ENCODE data around the gene CTDSPL. TPM values are rescaled to one million over a fixed set of nuclear protein-coding genes. Genes with fewer than 3 reads are reported as not detected.

The CTDSPL gene
- polyA plus RNA-seq, 4 donors: 11.6 to 26.4 (median 14.5) TPM

DNA sequence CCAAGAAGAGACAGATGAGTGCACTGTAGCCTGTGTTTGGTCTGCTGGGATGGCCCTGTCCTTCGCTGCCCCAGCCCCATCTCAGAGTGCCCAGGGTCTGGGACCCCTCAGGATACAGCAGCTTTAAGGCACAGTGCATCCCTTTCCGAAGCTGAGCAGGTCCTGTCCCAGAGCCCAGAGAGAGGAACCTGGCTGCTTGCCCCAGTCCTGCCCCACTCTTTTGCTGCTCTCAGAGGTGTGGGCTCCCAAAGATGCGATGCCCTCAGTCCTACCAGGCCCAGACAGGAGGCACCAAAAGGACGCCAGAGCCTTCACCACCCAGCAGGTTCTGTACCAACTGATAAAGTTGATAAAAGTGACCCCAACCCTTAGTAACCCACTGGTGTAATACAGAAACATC is 159.5 kb downstream of the CTDSPL start:
- Histone ChIP-seq H3K4me1 (ENCODE audit: control insufficient read depth in 3 of 3, insufficient read depth in 2 of 3, low read depth in 1 of 3, low read length in 2 of 3) (peaks cover 0 to 21% (median 0%) of the 10 kb centered on the region in 3 donors), H3K4me3 (ENCODE audit: low read depth in 1 of 3, low read length in 3 of 3) (no peak overlapping the region), H3K9me3 (ENCODE audit: control insufficient read depth in 2 of 2, insufficient read depth in 1 of 2, low read depth in 1 of 2, low read length in 1 of 2) (peaks cover 0 to 2% of the 10 kb centered on the region in 2 donors), H3K27ac (ENCODE audit: low read depth in 1 of 3, low read length in 2 of 3) (no peak overlapping the region), H3K36me3 (ENCODE audit: control insufficient read depth in 3 of 3, insufficient read depth in 2 of 3, low read depth in 1 of 3, low read length in 3 of 3) (peaks cover 0 to 44% (median 4%) of the 10 kb centered on the region in 3 donors), H3K27me3 (ENCODE audit: control insufficient read depth in 3 of 3, insufficient read depth in 3 of 3, low read length in 3 of 3) (no peaks in the 10 kb centered on the region)
- 83 to 97% (median 87%) methylated on average over 4 of the region's 4 CpGs for WGBS, 3 donors
- FAIRE-seq (no peak), DNase-seq (no peak)

GRCh38 chr3:38022301-38022700 is 160.6 kb downstream of the CTDSPL start:
- Histone ChIP-seq H3K4me1 (ENCODE audit: control insufficient read depth in 3 of 3, insufficient read depth in 2 of 3, low read depth in 1 of 3, low read length in 2 of 3) (peaks cover 0 to 16% (median 0%) of the 10 kb centered on the region in 3 donors), H3K9me3 (ENCODE audit: control insufficient read depth in 2 of 2, insufficient read depth in 1 of 2, low read depth in 1 of 2, low read length in 1 of 2) (no peaks in the 10 kb centered on the region), H3K36me3 (ENCODE audit: control insufficient read depth in 3 of 3, insufficient read depth in 2 of 3, low read depth in 1 of 3, low read length in 3 of 3) (peaks cover 0 to 33% (median 4%) of the 10 kb centered on the region in 3 donors), H3K27ac (ENCODE audit: low read depth in 1 of 3, low read length in 2 of 3) (no peak overlapping the region), H3K27me3 (ENCODE audit: control insufficient read depth in 3 of 3, insufficient read depth in 3 of 3, low read length in 3 of 3) (no peaks in the 10 kb centered on the region), H3K4me3 (ENCODE audit: low read depth in 1 of 3, low read length in 3 of 3) (no peak overlapping the region)
- FAIRE-seq (no peak), DNase-seq (no peak)
- 55 to 74% (median 56%) methylated on average over 3 of the region's 3 CpGs for WGBS, 3 donors

DNA sequence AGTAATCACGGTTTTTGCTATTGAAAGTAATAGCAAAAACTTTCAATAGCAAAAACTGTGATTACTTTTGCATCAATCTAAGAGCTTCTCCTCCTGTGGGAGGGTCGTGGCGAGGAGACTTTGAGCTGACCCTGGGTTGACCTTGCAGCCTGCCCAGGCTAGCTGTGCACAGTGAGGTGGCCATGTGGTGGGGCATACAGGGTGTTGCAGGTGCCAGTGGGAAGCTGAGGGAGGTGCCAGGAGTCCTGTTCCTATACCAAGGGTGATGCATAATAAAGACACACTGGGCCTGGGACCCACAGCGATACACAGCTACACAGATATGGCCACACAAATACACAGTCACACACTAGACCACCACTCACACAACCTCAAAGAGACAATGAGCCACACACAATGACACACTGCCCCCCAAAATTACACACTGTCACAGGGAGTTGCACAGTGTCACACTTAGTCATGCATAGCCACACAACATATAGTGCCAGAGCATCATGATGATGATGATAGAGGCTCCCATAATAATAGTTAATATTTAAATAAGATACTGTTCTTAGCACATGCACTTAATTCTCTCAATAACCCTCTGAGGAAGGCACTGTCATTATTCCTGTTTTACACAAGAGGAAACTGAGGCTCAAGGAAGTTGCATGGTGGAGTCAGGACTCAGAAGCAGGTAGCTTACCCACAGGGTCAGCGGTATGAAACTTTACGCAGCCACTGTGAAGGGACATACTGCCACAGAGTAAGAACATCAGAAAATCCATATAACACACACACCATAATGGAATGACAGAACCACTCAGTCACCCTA is 161.4 kb downstream of the CTDSPL start:
- Histone ChIP-seq H3K4me3 (ENCODE audit: low read depth in 1 of 3, low read length in 3 of 3) (peak overlapping the region in 1 of 3 donors; percentile 65), H3K27me3 (ENCODE audit: control insufficient read depth in 3 of 3, insufficient read depth in 3 of 3, low read length in 3 of 3) (peaks cover 0 to 1% (median 0%) of the 10 kb centered on the region in 3 donors), H3K9me3 (ENCODE audit: control insufficient read depth in 2 of 2, insufficient read depth in 1 of 2, low read depth in 1 of 2, low read length in 1 of 2) (no peaks in the 10 kb centered on the region), H3K4me1 (ENCODE audit: control insufficient read depth in 3 of 3, insufficient read depth in 2 of 3, low read depth in 1 of 3, low read length in 2 of 3) (peaks cover 0 to 10% (median 0%) of the 10 kb centered on the region in 3 donors), H3K27ac (ENCODE audit: low read depth in 1 of 3, low read length in 2 of 3) (peak overlapping the region in 2 of 3 donors; percentile 13 to 97), H3K36me3 (ENCODE audit: control insufficient read depth in 3 of 3, insufficient read depth in 2 of 3, low read depth in 1 of 3, low read length in 3 of 3) (peaks cover 0 to 25% (median 4%) of the 10 kb centered on the region in 3 donors)
- WGBS, 3 donors: 80 to 84% (median 81%) methylated on average over 6 of the region's 6 CpGs
- peak in 1 of 2 donors; percentile 11 for DNase-seq
- FAIRE-seq: no peak

DNA sequence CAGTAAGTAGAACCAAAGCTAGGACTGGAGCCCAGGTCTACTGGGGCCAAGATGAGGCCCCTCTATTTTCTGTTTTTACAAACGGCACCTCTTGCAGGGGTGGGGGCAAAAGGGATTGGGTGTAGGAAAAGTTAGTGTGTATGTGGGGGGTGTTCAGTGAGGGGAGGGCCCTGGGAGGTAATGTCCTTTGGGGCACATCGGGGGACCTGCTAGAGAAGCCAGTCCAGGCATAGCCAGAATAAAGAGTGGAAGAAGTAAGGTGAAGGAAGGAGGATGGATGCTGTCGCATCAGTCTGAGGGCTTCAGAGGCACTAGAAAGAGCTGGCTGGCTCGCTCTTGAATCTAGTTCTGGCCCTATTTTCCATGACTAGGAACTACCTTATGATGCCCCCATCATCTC is 165.2 kb downstream of the CTDSPL start:
- H3K36me3 ChIP-seq (ENCODE audit: control insufficient read depth in 3 of 3, insufficient read depth in 2 of 3, low read depth in 1 of 3, low read length in 3 of 3): peaks cover 0 to 3% (median 0%) of the 10 kb centered on the region in 3 donors
- peaks cover 0 to 30% (median 0%) of the 10 kb centered on the region in 3 donors for H3K4me1 ChIP-seq (ENCODE audit: control insufficient read depth in 3 of 3, insufficient read depth in 2 of 3, low read depth in 1 of 3, low read length in 2 of 3)
- H3K9me3 ChIP-seq (ENCODE audit: control insufficient read depth in 2 of 2, insufficient read depth in 1 of 2, low read depth in 1 of 2, low read length in 1 of 2): no peaks in the 10 kb centered on the region
- FAIRE-seq: no peak
- H3K27ac ChIP-seq (ENCODE audit: low read depth in 1 of 3, low read length in 2 of 3): no peak overlapping the region
- no peak overlapping the region for H3K4me3 ChIP-seq (ENCODE audit: low read depth in 1 of 3, low read length in 3 of 3)
- H3K27me3 ChIP-seq (ENCODE audit: control insufficient read depth in 3 of 3, insufficient read depth in 3 of 3, low read length in 3 of 3): peaks cover 0 to 26% (median 0%) of the 10 kb centered on the region in 3 donors
- 70 to 76% (median 70%) methylated on average over 4 of the region's 4 CpGs for WGBS, 3 donors
- DNase-seq: no peak

DNA sequence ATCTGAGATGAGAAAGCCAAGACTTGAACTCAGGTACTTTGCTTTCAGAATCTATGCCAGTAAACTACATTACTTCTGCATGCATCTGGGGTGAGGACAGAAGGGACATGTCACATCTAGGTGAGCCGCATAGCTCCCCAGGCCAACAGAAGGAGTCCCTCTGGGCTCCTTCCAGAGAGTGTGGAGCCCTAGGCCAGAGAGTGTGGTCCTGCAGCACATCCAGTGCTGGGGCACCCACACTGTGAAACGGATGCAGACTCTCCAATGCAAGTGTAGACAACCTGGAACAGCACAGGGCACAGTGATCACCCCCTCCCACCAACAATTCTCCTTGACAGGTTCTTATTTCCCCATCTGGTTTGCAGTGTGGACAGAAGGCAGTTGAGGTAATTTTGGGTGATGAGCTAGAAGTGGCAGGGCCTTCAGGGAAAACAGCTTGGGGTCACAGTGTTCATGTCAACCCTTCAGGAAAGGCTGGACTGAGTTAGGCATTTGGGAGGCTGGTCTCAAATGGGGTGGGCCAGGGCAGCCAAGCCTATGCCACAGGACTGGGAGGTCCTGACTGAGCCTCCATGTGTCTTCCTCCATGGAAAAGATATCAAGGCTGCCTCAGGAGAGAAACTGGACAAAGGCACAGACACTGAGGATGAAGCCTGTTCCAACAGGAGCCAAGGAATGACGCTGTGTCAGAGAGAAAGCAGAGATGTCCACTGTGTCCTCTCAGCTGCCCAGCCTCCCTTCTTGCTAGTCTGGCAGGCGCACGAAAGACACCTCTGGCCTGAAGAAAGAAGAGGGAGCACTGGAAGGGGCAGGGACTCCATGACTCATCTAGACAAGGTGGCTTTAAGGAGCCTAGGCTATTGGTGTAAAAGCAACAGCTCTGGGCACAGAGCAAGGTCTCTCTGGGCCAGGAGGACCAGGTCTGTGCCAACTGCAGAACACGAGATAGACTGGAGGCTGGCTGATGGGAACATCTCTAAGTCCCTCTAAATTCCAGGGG is 166.1 kb downstream of the CTDSPL start:
- FAIRE-seq: no peak
- 88 to 91% (median 90%) methylated on average over 6 of the region's 6 CpGs for WGBS, 3 donors

GRCh38 chr3:38028621-38029361 is 167.1 kb downstream of the CTDSPL start:
- peak overlapping the region in 1 of 3 donors; percentile 11 for H3K27ac ChIP-seq (ENCODE audit: low read depth in 1 of 3, low read length in 2 of 3)
- no peak for DNase-seq
- H3K4me1 ChIP-seq (ENCODE audit: control insufficient read depth in 3 of 3, insufficient read depth in 2 of 3, low read depth in 1 of 3, low read length in 2 of 3): peaks cover 0 to 28% (median 0%) of the 10 kb centered on the region in 3 donors
- no peaks in the 10 kb centered on the region for H3K9me3 ChIP-seq (ENCODE audit: control insufficient read depth in 2 of 2, insufficient read depth in 1 of 2, low read depth in 1 of 2, low read length in 1 of 2)
- H3K27me3 ChIP-seq (ENCODE audit: control insufficient read depth in 3 of 3, insufficient read depth in 3 of 3, low read length in 3 of 3): peaks cover 0 to 28% (median 1%) of the 10 kb centered on the region in 3 donors
- 24 to 40% (median 36%) methylated on average over 39 to 45 of the region's 45 CpGs for WGBS, 3 donors
- peak overlapping the region; percentile 24 to 53 (median 47) for H3K4me3 ChIP-seq (ENCODE audit: low read depth in 1 of 3, low read length in 3 of 3)
- no peak for FAIRE-seq
- H3K36me3 ChIP-seq (ENCODE audit: control insufficient read depth in 3 of 3, insufficient read depth in 2 of 3, low read depth in 1 of 3, low read length in 3 of 3): no peaks in the 10 kb centered on the region

More for the DNA sequence above, 166.1 kb downstream of the CTDSPL start:
- Histone ChIP-seq H3K4me1 (ENCODE audit: control insufficient read depth in 3 of 3, insufficient read depth in 2 of 3, low read depth in 1 of 3, low read length in 2 of 3) (peaks cover 0 to 30% (median 0%) of the 10 kb centered on the region in 3 donors), H3K27ac (ENCODE audit: low read depth in 1 of 3, low read length in 2 of 3) (no peak overlapping the region), H3K36me3 (ENCODE audit: control insufficient read depth in 3 of 3, insufficient read depth in 2 of 3, low read depth in 1 of 3, low read length in 3 of 3) (no peaks in the 10 kb centered on the region), H3K27me3 (ENCODE audit: control insufficient read depth in 3 of 3, insufficient read depth in 3 of 3, low read length in 3 of 3) (peaks cover 0 to 28% (median 1%) of the 10 kb centered on the region in 3 donors), H3K9me3 (ENCODE audit: control insufficient read depth in 2 of 2, insufficient read depth in 1 of 2, low read depth in 1 of 2, low read length in 1 of 2) (no peaks in the 10 kb centered on the region), H3K4me3 (ENCODE audit: low read depth in 1 of 3, low read length in 3 of 3) (no peak overlapping the region)
- DNase-seq: no peak

- DNase-seq (peak; percentile 16 to 72), FAIRE-seq (no peak)
- Histone ChIP-seq H3K9me3 (ENCODE audit: control insufficient read depth in 2 of 2, insufficient read depth in 1 of 2, low read depth in 1 of 2, low read length in 1 of 2) (no peaks in the 10 kb centered on the region), H3K27me3 (ENCODE audit: control insufficient read depth in 3 of 3, insufficient read depth in 3 of 3, low read length in 3 of 3) (peaks cover 0 to 28% (median 1%) of the 10 kb centered on the region in 3 donors), H3K36me3 (ENCODE audit: control insufficient read depth in 3 of 3, insufficient read depth in 2 of 3, low read depth in 1 of 3, low read length in 3 of 3) (no peaks in the 10 kb centered on the region), H3K4me1 (ENCODE audit: control insufficient read depth in 3 of 3, insufficient read depth in 2 of 3, low read depth in 1 of 3, low read length in 2 of 3) (peaks cover 0 to 28% (median 0%) of the 10 kb centered on the region in 3 donors), H3K4me3 (ENCODE audit: low read depth in 1 of 3, low read length in 3 of 3) (peak within 1 kb of the TSS; percentile 24 to 53 (median 47)), H3K27ac (ENCODE audit: low read depth in 1 of 3, low read length in 2 of 3) (peak within 1 kb of the TSS in 1 of 3 donors; percentile 11)
- 2 to 3% (median 2%) methylated on average over 51 to 75 of the region's 75 CpGs for WGBS, 3 donors
These were observed 167.9 kb downstream of the CTDSPL start, which contains the start of gene PLCD1 for GRCh38 chr3:38029400-38030125. Gene PLCD1 (minus strand): TSS chr3:38029642. CDS start chr3:38029539, 103 bp downstream.

All from small intestine (tissue), 7 donors.